Spinal cord (tissue), 10 donors: ENCODE results near the gene ERMN. TPM values are rescaled to one million over a fixed set of nuclear protein-coding genes. Genes with fewer than 3 reads are reported as not detected.

Experiments
- DNase-seq, 6 donors: peaks; one replicate each; pipeline versions ENCODE4 v3.0.0 to v3.0.0-alpha.2; 2013 to 2015; ENCODE audit warnings: low spot score in 6 of 6, low read depth in 4 of 6
- H3K27ac ChIP-seq: one replicate; pipeline ENCODE4 v1.5.1; 2013; ENCODE audit warnings: low read depth, low read length, control low read depth
- H3K27me3 ChIP-seq: one replicate; pipeline ENCODE4 v1.6.1; 2013; ENCODE audit warnings: low read length; ENCODE audit not compliant: control insufficient read depth, insufficient read depth
- H3K36me3 ChIP-seq: one replicate; pipeline ENCODE4 v1.6.1; 2013; ENCODE audit warnings: low read length; ENCODE audit not compliant: control insufficient read depth, insufficient read depth
- H3K4me1 ChIP-seq: one replicate; pipeline ENCODE4 v1.6.1; 2013; ENCODE audit warnings: low read length; ENCODE audit not compliant: control insufficient read depth, insufficient read depth
- H3K4me3 ChIP-seq: one replicate; pipeline ENCODE4 v1.5.1; 2013; ENCODE audit warnings: low read depth, low read length, control low read depth
- H3K9me3 ChIP-seq: one replicate; pipeline ENCODE4 v1.6.1; 2013; ENCODE audit warnings: low read length; ENCODE audit not compliant: control insufficient read depth, insufficient read depth
- WGBS: methylation state at CpG from one replicate; pipeline ENCODE4 v1.1.5; 2013; ENCODE audit warnings: missing lambda C conversion rate; ENCODE audit not compliant: insufficient coverage; 5-methylcytosine and 5-hydroxymethylcytosine counted together
- polyA plus RNA-seq, 2 donors: library from polyadenylated mRNA; unstranded; fragments of 120-200 nt; gene quantifications; one replicate each; pipeline ENCODE4 v1.2.1, GENCODE V29; 2013; ENCODE audit not compliant: insufficient read length in 2 of 2
- total RNA-seq, 2 donors: library from RNA; depleted of rRNA in 1 of 2; stranded (reverse); fragments of 120-200 nt in 1 of 2; fragments of >200 nt in 1 of 2; gene quantifications; one replicate each; pipeline versions ENCODE4 v1.2.3 to v1.2.4, GENCODE V29; 2013 to 2014
- donor health status: healthy.

Gene ERMN
- total and polyA plus RNA-seq, 4 donors, result 30.0 to 113 (median 40.4) TPM

DNA sequence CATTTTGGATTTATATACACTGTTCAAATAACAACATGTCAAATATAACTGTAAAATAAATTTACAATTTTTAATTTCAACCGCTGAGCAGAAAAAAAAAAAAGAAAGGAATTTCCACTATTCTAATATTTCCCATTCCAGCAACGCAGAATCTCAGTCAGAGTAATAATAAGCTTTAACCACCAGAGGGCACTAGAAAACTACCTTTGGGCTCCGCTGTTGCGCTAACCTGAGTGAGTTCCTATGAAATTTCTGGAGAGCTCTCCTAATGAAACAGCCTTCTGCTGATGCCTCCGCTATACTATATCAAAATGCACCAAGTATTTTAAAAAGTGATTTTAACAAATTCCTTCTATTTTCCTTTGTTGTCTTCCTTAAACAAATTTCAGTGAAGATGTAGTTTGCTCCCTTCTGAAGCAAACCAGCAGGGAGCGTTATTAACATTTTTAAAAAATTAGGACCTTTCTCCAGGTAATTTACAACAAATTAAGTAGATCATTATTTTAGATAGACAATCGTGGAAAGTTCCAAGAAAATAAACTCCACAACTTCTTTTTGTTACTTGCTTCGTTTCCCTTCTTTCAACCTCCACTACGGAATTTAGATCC lies 23.0 kb downstream of the ERMN start:
- Histone ChIP-seq H3K36me3 (no peaks in the 10 kb centered on the region), H3K9me3 (no peaks in the 10 kb centered on the region), H3K4me1 (no peaks in the 10 kb centered on the region), H3K27me3 (no peaks in the 10 kb centered on the region), H3K4me3 (no peak overlapping the region), H3K27ac (no peak overlapping the region)
- DNase-seq, result peak; percentile 36 to 93 (median 54)
- WGBS, result 17% methylated on average over 2 of the region's 9 CpGs

DNA sequence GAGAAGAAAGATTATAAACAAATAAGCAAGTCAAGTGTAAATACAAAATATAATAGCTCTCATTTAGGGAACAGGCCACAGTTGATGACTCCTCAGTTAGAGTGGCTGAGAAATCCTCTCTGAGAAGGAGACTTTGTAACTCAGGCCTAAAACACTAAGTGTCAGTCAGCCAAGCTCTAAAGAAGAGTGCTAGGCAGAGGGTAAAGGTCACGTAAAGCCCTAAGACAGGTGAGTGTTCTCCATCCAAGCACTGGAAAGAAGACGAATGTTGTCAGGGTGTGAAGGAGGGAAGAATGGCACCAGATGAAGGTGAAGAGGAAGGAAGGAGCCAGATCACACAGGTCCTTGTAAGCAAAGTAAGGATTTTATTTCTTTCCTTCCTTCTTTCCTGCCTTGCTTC lies 24.3 kb downstream of the ERMN start:
- DNase-seq, result no peak
- Histone ChIP-seq H3K9me3 (no peaks in the 10 kb centered on the region), H3K27me3 (no peaks in the 10 kb centered on the region), H3K27ac (no peak overlapping the region), H3K4me3 (no peak overlapping the region), H3K36me3 (no peaks in the 10 kb centered on the region), H3K4me1 (no peaks in the 10 kb centered on the region)
- 83% methylated on average over 2 of the region's 2 CpGs for WGBS

DNA sequence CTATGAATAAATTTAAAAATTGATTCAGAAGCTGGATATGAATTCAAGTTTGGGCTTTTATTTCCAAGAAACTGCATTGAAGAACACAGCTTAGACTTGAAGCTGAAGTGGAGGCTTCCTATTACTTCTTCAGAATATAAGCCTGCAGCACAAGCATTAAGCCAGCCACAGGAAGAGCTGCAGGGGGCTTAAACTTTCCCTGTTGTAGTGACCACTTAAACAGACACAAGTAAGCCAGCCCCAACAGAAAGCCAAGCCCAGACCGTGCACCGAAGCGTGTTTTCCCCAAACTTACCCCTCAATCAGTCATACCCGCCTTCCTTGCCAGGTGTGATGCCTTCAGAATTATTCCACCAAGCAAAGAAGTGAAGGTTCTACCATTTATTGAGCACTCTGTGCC lies 28.7 kb downstream of the ERMN start:
- 86% methylated on average over 3 of the region's 4 CpGs for WGBS

DNA sequence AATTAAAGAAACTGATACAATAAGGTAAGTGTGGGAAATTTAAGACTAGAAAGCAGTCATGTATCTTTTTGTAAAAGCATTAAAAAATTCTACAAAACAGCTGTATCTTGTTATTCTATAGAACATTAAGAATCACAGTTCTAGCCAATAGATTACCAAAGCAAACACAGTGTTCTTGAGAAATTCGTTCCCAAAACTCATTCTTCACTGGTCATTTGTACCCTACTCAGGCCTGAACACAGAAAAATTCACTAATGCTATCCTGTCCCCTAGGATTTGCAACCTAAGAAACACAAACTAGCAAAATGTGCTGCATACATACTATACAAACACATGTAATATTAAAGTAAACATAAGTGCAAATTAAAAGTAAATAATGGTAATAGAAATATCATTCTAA lies 29.1 kb downstream of the ERMN start:
- 83% methylated on average over 1 of the region's 1 CpG for WGBS
- Histone ChIP-seq H3K4me3 (no peak overlapping the region), H3K36me3 (no peaks in the 10 kb centered on the region), H3K4me1 (no peaks in the 10 kb centered on the region), H3K27me3 (no peaks in the 10 kb centered on the region), H3K9me3 (no peaks in the 10 kb centered on the region), H3K27ac (no peak overlapping the region)
- no peak for DNase-seq

More for the DNA sequence above, 28.7 kb downstream of the ERMN start:
- no peak overlapping the region for H3K4me3 ChIP-seq
- DNase-seq, result no peak
- H3K4me1 ChIP-seq, result no peaks in the 10 kb centered on the region
- H3K9me3 ChIP-seq, result no peaks in the 10 kb centered on the region
- H3K27me3 ChIP-seq, result no peaks in the 10 kb centered on the region
- no peaks in the 10 kb centered on the region for H3K36me3 ChIP-seq
- H3K27ac ChIP-seq, result no peak overlapping the region

DNA sequence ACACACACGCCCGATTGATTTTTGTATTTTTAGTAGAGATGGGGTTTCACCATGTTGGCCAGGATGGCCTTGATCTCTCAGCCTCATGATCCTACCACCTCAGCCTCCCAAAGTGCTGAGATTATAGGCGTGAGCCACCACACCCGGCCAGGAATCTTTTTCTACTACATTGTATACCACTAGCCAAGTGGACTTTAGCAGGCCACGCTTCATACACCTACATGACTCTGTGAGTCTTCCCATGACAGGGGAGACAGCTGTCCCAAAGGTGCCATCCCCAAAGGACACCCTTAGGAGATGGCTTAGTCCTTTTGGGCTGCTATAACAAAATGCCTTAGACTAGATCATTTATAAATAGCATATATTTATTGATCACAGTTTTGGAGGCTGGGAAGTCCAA lies 32.8 kb downstream of the ERMN start:
- Histone ChIP-seq H3K27me3 (no peaks in the 10 kb centered on the region), H3K4me1 (no peaks in the 10 kb centered on the region), H3K36me3 (no peaks in the 10 kb centered on the region), H3K4me3 (no peak overlapping the region), H3K9me3 (no peaks in the 10 kb centered on the region), H3K27ac (no peak overlapping the region)
- 93% methylated on average over 3 of the region's 5 CpGs for WGBS
- DNase-seq, result no peak

DNA sequence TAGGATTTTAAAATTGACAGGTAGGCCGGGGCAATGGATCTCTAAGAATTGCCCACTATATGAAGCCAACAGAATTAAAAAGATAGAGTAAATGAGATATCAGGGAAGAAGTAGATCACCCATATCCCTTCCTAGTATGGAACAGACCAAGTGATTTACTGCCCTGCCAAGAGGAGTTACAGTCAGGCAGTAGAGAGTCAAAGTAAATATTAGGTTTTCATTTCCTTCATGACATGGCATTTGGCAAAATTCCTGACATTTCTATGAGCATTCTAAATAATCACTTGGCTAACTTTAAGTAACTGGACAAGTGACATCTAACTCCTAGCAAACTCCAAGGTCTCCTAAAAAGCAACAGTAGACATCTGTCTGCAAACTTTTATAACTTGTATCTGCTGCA lies 34.6 kb downstream of the ERMN start:
- Histone ChIP-seq H3K27me3 (no peaks in the 10 kb centered on the region), H3K4me1 (no peaks in the 10 kb centered on the region), H3K27ac (no peak overlapping the region), H3K36me3 (no peaks in the 10 kb centered on the region), H3K9me3 (no peaks in the 10 kb centered on the region), H3K4me3 (no peak overlapping the region)
- no peak for DNase-seq
- WGBS, result 80% methylated on average over 1 of the region's 1 CpG

DNA sequence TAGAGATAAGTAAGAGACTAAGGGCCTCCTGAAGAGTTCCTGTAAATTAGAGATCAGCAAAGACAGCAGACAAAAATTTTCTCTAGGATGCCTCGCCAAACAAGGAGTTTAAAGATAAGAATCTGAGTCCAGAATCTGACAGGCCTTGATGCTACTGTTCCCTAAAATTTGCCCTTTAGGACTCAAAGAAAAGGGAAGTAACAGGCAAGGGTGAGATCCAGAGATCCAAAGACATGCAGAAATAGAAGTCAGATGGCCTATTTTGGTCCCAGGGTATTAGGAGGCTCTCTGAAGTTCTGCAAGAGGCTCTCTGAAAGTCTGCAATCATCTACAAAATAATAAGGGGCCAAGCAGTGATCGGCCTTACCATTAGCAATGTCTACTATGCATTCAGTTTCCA lies 35.1 kb downstream of the ERMN start:
- no peaks in the 10 kb centered on the region for H3K4me1 ChIP-seq
- no peaks in the 10 kb centered on the region for H3K36me3 ChIP-seq
- no peaks in the 10 kb centered on the region for H3K9me3 ChIP-seq
- no peak overlapping the region for H3K27ac ChIP-seq
- DNase-seq, result no peak
- H3K4me3 ChIP-seq, result no peak overlapping the region
- H3K27me3 ChIP-seq, result no peaks in the 10 kb centered on the region
- WGBS, result 79% methylated on average over 2 of the region's 2 CpGs

DNA sequence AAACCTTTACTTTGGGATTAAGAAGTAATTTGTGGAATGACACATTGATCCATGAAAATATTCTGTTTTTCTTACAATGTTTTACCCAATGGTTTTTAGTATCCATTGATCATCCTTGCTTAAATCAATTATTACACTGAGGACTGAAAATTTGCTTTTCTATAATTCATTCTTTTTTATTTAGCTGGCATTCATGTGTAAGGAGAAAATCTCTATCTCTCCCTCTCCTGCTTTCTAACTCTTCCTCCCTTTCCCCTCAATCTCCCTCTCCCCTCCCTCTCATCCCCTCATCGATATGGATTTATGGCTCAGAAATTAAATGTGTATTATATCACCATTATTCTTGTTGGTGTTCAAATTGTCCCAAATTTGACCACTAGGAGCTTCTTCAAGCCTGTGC lies 38.5 kb downstream of the ERMN start:
- WGBS, result no CpG with 5 or more reads among the region's 1 CpG

DNA sequence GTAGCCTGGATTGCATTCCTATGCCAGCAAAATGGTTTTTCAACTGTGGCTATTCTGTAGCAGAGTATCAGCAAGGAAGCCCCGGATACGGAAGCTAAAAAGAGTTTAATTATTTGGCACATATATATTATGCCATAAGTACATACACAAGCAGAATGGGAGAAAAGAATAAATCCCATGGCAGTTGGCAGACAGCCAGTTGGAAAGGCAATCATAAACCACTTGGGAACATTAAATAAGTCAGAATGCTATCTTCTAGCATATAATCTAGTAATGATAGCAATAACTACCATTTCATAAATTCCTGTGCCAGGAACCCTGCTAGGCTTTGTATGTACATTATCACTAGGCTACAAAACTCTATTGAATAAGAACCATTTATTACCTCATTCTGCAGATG lies 42.2 kb downstream of the ERMN start:
- peak in 2 of 6 donors; percentile 23 to 60 for DNase-seq
- Histone ChIP-seq H3K27me3 (no peaks in the 10 kb centered on the region), H3K4me3 (no peak overlapping the region), H3K4me1 (no peaks in the 10 kb centered on the region), H3K36me3 (no peaks in the 10 kb centered on the region), H3K9me3 (peaks cover 1% of the 10 kb centered on the region), H3K27ac (no peak overlapping the region)
- no CpG with 5 or more reads among the region's 2 CpGs for WGBS

More for the DNA sequence above, 38.5 kb downstream of the ERMN start:
- Histone ChIP-seq H3K27ac (no peak overlapping the region), H3K36me3 (no peaks in the 10 kb centered on the region), H3K9me3 (no peaks in the 10 kb centered on the region), H3K4me3 (no peak overlapping the region), H3K27me3 (no peaks in the 10 kb centered on the region), H3K4me1 (no peaks in the 10 kb centered on the region)
- no peak for DNase-seq

DNA sequence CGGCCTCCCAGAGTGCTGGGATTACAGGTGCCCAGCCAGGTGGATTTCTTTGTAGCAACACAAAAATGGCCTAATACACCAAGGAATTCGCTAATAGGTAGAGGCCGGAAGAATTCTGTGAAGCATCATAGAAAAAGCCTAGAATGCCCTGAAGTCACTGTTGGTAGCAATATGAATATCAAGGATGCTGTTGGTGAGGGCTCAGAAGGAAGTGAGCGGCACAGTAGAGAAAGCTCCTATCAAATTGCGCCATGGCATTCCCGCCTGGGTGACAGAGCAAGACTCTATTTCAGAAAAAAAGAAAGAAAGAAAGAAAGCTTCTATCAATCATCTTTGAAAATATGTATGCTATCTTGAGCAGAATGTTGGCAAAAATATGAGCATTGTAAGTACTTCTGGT lies 44.3 kb downstream of the ERMN start:
- no peaks in the 10 kb centered on the region for H3K27me3 ChIP-seq
- peaks cover 1% of the 10 kb centered on the region for H3K9me3 ChIP-seq
- WGBS, result 90% methylated on average over 4 of the region's 6 CpGs

More for the DNA sequence above, 44.3 kb downstream of the ERMN start:
- Histone ChIP-seq H3K27ac (no peak overlapping the region), H3K4me1 (no peaks in the 10 kb centered on the region), H3K36me3 (no peaks in the 10 kb centered on the region), H3K4me3 (no peak overlapping the region)
- no peak for DNase-seq
